PC-3 (cell line): Measurements from ENCODE around the gene FBXO4.

Experiments used
- EZH2 ChIP-seq: fragments of 300-600 bp; sonication (generic); IDR thresholded peaks from one replicate; pipeline ENCODE4 v1.6.1; 2017; ENCODE audit warnings: antibody characterized with exemption, mild to moderate bottlenecking, low read length; ENCODE audit not compliant: unreplicated experiment
- EZH2phosphoT487 ChIP-seq: fragments of 300-600 bp; sonication (generic); IDR thresholded peaks from 2 replicates; pipeline ENCODE4 v1.6.1; 2018; ENCODE audit warnings: mild to moderate bottlenecking, antibody characterized with exemption, low read length, borderline replicate concordance
- TF ChIP-seq, protein P1 (sequence below): fragments of 300-600 bp; sonication (generic); conservative IDR thresholded peaks from 2 replicates; pipeline ENCODE4 v1.5.1; 2017; ENCODE audit warnings: antibody characterized with exemption, low read depth, mild to moderate bottlenecking, low read length

- TF ChIP-seq, protein P1, sequence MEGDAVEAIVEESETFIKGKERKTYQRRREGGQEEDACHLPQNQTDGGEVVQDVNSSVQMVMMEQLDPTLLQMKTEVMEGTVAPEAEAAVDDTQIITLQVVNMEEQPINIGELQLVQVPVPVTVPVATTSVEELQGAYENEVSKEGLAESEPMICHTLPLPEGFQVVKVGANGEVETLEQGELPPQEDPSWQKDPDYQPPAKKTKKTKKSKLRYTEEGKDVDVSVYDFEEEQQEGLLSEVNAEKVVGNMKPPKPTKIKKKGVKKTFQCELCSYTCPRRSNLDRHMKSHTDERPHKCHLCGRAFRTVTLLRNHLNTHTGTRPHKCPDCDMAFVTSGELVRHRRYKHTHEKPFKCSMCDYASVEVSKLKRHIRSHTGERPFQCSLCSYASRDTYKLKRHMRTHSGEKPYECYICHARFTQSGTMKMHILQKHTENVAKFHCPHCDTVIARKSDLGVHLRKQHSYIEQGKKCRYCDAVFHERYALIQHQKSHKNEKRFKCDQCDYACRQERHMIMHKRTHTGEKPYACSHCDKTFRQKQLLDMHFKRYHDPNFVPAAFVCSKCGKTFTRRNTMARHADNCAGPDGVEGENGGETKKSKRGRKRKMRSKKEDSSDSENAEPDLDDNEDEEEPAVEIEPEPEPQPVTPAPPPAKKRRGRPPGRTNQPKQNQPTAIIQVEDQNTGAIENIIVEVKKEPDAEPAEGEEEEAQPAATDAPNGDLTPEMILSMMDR: no peak
- TF ChIP-seq EZH2phosphoT487 (no peak), EZH2 (no peak)
These were observed 58.2 kb downstream of the FBXO4 start for GRCh38 chr5:41983284-41983683.
